Hematopoietic multipotent progenitor cell treated with erythropoietin and hydrocortisone succinate and interleukin-3 and kit ligand, for 8 days (in vitro differentiated cells): ENCODE measurements around the gene PEMT.

Experiments
- DNase-seq: peaks from one replicate; pipeline ENCODE4 v3.0.0-alpha.2; 2015

PEMT gene

DNA sequence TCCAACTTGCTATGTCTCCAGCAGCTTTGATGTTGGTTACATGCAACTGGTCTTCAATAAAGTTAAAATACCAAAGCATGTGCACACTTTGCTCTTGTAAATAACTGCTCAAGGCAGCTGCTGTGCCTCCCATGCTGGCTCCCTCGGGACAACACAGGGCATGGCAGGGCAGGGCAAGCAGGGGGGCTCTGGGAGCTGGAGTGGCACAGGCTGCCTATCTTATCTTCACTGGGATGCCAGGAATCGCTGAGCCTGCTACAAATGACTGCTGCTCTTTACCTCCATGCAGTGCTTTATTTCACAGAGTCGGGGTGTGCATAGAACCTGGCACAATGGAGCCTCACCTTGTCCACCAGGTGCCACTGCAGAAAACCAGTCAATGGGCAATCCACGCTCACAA, 21.8 kb downstream of the PEMT start:
- DNase-seq: no peak

GRCh38 chr17:17568772-17569195, 22.7 kb downstream of the PEMT start:
- DNase-seq: peak; percentile 64

DNA sequence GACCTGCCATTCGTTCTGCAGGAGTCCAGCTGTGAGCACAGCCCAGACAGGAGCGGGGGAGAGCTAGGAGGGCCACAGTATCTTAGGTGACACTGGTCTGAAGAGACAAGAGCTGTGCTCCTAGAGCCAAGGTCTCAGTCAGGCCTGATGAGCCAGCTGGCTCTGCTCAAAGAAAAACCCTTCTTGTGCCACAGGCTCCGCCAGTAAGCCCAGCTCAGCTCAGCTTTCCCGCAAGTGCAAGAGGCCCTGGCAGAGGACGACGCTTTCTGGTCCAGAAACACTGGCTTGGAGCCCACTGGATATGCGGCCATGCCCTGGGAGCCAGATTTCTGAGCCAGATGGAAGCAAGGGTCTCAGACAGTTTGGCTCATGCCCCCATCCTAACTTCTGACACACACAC, 23.9 kb downstream of the PEMT start:
- DNase-seq: no peak

DNA sequence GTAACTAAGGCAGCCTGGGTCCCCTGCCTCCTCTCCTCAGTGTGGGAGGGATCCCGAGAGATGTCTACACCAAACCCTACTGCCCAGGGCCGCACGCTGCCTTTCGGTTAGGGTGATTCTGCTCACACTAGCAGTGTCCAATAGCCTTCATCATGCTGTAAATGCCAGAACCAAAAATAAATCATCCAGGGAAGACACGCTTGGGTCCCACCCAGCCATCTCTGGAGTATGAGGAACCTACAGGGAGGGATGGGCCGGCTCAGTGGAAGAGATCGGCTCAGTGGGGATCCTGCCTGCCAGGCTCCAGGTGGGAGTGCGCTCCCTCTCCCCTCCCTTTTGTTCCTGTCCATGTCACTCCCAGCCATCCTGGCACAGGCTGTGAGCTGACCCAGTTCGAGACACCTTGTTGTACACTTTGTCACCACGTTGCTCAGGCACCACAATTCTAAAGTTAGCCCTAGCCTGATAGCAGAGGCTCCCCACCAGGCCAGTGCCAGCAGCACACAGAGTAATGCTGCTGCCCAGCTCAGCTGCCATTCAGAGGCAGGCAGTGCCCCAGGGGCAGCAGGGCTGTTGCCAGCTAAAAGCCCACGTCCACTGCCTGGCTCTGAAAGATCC, 24.5 kb downstream of the PEMT start:
- no peak for DNase-seq

DNA sequence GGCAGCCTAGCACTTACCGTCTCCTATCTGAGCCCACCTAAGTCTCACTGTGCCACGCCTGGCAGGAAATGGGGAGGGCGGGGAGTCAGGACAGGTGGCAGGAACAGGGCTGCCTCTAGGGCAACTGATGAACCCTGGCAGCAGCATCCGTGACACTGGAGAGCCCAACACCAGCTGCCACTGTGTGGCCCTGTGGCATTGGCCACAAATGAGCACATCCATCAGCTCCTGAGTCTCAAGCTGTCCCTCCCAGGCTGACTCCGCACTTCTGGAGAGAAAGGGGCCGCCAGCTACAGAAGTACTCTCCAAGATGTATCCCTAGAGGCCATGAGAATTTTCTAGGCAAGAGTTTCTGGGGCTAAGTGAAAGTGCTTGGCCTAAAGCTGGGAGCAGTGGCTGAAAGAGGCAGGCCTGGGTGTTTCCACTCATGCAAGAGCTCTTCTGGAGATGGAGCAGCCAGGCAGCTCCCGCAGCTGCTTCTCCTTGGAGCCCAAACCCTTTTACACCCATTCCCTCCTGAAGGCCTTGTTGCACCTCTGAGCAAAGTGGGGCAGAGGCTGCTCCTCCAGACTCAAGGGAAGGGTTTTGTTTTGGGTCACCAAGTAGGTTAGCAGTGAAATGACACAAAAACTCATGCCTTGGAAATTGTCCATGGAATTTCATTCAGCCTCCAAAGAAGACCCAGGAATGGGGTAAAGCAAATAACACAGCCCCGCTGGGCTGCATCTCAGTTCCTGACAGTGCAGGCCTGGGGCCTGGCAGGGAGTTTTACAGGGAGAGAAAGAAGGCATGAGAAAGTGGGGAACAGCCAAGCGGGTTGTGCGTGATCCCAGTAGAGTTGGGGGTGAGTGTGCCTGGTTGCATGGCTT, 25.8 kb downstream of the PEMT start:
- DNase-seq: no peak

- no peak for DNase-seq
Measured at GRCh38 chr17:17564896-17565295, 26.6 kb downstream of the PEMT start.

GRCh38 chr17:17564323-17564722, 27.2 kb downstream of the PEMT start:
- no peak for DNase-seq

- no peak for DNase-seq
Measured at GRCh38 chr17:17563530-17563929, 28.0 kb downstream of the PEMT start.

GRCh38 chr17:17562146-17562511, 29.4 kb downstream of the PEMT start:
- no peak for DNase-seq

GRCh38 chr17:17561408-17562145, 29.9 kb downstream of the PEMT start:
- no peak for DNase-seq

- DNase-seq: no peak
Measured at GRCh38 chr17:17560975-17561374, 30.5 kb downstream of the PEMT start.

GRCh38 chr17:17560167-17560566, 31.3 kb downstream of the PEMT start:
- no peak for DNase-seq

GRCh38 chr17:17559164-17559563, 32.3 kb downstream of the PEMT start:
- DNase-seq: no peak

GRCh38 chr17:17558431-17558830, 33.1 kb downstream of the PEMT start:
- no peak for DNase-seq

DNA sequence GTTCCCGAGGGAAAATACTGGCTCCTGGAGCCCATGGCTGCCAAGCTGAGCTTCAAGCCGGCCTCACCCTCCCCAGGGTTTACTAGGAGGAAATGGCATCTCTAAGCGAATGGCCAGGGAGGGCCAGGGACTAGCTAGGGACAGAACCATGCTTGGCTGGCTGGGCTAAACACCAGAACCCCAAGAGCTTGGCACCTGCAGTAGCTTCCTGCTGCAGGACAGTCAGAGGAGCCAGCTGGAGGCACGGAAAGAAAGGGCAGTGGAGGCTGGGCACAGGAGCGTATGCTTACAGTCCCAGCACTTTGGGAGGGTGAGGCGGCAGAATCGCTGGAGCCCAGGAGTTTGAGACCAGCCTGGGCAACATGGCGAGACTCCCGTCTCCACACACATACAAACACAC, 33.7 kb downstream of the PEMT start:
- DNase-seq: no peak

DNA sequence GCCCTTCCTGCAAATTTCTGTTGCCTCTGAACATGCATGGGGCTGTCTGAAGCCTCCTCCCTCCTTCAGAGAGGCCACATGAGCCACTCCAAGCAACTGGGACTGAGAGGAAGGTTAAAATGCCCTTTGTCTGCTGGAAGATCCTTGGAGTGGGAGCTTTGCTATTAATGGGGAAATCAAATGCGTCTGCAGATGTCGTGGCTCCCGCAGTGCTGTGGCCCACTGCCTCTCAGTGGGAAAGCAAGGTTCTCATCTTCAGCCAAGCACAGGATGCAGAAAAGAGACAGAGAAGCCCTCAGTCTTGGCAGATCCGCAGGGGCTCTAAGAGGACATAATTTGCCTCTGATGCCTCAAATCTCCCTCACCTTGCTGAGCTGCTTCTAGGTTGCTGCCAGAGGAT, 34.8 kb downstream of the PEMT start:
- no peak for DNase-seq

DNA sequence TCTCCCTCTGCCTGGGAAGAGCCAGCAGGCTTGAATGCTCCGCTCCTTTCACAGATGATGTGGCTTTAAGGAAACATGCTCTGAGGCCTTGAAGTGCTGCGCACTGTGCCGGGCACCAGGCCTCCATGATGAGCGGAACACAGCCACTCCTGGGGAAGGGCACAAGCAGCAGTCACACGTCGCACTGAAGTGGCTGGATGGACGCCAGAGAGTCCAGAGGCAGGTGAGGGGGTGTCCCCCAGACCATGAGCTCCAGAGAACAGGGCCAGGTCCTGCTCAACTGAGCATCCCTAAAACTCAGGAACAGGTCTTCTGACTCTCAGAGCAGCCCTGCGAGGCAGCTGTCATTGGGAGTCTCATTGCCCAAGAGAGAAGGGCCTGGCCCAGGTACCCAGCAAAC, 35.6 kb downstream of the PEMT start:
- DNase-seq: no peak

DNA sequence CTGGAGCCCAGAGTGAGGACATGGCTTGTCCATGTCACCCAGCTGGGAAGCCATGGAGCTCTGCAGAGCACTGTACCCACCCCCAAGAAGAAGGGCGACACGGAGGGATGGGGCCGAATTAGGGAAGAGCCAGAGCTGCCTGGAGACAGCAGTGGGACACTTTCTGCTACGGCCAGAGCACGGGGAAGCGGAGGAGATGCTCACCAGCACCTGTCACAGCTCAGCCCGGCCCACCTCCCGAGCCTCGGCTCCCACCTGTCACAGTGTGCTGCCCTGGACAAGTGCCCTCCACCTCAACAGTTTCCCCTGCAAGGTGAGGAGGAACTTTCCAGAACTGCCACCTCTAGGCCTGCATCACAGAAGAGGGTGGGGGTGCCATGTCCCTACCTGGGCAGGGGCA, 36.4 kb downstream of the PEMT start:
- no peak for DNase-seq

GRCh38 chr17:17554266-17554665, 37.2 kb downstream of the PEMT start:
- no peak for DNase-seq

- no peak for DNase-seq
Measured at GRCh38 chr17:17553217-17554195, 38.0 kb downstream of the PEMT start.

- DNase-seq: no peak
Measured at GRCh38 chr17:17552351-17553216, 38.9 kb downstream of the PEMT start.

- peak; percentile 83 for DNase-seq
Measured at GRCh38 chr17:17551361-17551760, 40.1 kb downstream of the PEMT start.
